HG03342 (cell line): ENCODE measurements around the gene FN1.

Experiments used
- ATAC-seq: cut with Tn5 transposase; IDR thresholded peaks from one replicate; pipeline ENCODE4 v1.9.1; 2021; ENCODE audit warnings: mild to moderate bottlenecking, moderate library complexity; ENCODE audit not compliant: unreplicated experiment

Gene FN1

DNA sequence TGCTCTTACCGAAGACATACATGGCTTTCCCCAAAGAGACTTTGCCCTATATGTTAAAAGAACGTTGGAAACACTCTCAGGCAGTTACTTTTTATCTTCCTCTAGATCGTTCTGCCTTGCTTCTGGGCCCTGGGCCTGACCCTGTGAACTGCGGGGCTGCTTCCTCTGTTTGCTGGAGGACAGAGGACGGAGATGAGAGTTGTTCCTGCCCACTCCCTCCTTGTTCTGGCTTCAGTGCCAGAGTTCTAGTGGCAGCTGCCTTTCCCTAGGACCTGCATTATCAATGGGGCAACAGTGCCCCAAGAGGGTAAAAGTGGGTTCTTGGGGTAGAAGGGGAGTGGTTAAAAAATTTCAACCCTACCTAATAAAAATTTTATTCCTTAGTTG, 6.5 kb upstream of the FN1 start:
- ATAC-seq, result no peak

DNA sequence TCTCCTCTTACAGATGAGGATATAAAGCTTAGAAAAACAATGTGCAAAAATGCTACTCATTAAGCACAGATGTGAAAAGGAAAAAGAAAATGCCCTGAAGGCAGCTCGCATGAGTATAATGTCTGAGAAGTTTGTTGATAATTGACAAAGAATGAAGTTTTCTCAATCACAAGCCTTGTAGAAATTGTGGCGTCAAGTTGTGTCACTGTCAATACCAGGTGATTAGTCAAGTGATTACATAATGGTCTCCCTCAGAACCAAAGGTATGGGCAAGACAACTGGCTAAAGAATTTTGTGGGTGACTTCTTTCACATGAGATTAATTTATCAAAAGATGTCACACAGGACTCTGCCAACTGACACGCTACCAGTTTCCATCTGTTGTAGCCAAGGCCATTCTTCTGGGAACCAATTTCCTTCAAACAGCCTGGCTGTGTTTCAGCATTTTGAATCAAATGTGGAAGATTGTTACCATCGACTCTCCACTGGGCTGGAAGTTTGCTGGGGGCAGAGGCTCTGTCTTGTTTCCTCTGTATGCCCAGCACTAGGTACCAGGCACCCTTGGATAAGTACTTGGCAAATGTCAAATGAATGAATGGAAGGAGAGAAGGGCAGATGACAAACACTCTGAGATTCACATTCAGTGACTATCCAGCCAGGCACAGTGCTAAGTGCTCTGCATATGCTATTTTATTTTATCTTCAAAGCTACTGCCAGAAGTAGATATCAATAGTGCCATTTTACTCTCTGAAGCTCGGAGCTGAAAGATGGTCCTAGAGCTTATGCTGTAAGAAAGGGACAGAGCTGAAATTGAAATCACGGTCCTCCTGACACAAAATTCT, 5.9 kb upstream of the FN1 start:
- no peak for ATAC-seq

DNA sequence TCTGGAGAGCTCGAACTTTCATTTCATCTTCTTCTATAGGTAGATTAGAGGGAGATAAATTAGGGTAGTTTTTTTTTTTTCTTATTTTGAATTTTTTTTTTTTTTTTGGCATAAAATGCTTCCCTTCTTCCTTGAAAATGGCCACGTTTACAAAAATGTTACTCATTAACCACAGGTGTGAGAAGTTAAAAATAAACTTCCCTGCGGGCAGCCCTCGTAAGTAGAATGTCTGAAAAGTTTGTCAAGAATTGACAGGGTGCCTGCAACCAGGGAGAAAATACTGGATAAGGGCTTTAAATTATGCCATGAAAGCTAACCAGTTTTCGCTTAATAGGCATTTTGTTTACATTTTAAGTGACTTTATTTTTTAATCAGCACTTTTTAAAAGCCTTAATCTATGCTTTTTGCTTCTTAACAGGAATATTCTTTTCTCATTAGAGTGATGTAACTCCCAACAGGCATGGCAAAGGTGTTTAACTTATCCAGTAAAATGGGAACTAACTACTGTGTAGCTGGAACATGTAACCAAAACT, 4.2 kb upstream of the FN1 start:
- ATAC-seq, result no peak

DNA sequence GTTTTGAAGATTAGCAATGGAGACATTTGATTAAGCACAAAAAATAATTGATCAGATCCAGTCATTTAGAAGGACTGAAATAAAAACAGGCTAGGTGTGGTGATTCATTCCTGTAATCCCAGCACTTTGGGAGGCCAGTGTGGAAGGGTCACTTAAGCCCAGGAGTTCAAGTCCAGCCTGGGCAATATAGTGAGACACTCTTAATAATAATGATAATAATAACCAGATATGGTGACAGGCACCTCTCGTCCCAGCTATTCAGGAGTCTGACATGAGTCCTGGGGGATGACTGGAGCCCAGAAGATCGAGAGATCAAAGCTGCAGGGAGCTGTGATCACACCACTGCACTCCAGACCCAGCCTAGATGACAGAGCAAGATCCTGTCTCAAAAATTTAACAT, 3.5 kb upstream of the FN1 start:
- ATAC-seq, result no peak

DNA sequence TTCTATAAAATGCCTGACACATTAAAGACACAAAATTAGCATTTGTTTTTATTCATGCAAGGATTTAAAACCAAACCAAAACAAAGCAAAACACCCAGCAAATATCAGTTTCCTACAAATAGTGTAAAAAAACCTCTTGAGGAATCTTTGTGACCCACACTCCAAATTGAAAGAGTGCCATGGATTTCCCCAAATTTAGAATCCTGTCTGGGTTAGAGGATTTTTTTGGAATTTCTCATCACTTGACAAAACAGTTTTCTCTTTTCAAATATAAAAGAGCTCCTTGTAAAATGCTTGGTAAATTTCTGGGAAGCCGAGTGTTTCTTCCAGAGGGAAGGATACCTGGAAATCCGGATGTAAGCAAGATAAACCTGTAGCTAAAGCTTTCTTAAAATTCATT, 1.7 kb upstream of the FN1 start:
- no peak for ATAC-seq

DNA sequence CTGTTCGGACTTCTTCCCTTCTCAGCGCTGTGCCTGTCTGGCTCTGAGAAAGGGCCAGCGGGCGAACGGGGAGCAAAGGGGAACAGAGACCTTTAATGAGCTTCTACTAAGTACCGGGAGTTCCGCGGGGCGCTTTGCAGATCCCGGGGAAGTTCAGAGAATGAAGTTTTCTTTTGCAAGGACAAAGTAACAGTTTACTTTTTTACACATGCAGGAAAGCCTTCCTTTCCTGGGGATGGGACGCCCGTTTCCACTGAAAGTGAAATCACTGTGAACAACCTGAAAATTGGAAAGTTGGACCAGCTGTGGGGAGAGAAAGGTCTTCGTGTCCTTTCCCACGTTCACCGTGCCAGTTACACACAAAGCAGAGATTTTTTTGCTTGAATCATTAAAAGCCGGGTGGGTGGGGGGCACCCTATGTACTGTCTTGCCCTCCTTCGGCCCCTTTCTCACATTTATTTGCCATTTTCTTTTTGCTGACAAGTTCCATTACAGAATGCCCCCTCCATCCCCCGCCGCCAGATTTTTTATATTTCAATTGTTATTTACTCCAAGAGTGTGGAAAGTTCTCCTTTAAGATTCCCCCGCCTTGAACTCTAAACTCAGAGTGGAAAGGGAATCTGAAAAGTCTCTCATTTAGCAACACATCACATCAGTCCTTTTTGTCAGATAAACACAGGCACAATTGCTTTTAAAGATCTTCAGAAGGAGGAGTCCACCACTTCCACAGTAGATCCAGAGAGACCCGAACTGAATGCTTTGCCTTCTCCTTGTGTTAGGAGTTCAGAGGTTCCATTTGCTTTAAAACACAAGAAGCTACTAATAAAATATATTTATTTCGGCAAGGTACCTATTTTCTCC, 1.1 kb upstream of the FN1 start:
- ATAC-seq, result no peak

DNA sequence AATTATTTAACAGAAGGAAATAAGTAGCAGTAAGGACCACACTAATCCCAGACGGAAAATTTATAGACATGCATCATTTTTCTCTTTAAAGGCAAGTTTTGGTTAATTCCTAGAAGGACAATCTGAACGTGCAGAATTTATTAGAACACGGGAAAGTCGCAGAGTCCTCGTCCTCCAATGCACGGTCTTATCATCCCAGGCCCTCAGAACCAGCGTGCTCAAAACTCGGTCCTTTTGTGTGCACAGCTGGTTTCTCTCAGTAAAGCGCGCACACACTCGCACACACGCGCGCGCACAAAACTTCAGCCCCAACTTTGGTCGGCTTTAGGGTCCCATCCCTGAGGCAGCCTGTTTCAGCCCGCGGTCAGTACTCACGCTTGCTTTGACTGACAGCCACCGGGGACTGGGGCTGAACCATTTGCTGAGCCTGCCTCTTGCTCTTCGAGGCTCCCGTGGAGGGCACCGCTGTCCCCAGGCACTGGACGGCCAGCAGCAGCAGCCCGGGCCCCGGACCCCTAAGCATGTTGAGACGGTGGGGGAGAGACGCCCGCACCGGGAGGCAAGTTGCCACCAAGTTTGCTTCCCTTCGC, 493 bp downstream of the FN1 start:
- peak; percentile 17 for ATAC-seq

DNA sequence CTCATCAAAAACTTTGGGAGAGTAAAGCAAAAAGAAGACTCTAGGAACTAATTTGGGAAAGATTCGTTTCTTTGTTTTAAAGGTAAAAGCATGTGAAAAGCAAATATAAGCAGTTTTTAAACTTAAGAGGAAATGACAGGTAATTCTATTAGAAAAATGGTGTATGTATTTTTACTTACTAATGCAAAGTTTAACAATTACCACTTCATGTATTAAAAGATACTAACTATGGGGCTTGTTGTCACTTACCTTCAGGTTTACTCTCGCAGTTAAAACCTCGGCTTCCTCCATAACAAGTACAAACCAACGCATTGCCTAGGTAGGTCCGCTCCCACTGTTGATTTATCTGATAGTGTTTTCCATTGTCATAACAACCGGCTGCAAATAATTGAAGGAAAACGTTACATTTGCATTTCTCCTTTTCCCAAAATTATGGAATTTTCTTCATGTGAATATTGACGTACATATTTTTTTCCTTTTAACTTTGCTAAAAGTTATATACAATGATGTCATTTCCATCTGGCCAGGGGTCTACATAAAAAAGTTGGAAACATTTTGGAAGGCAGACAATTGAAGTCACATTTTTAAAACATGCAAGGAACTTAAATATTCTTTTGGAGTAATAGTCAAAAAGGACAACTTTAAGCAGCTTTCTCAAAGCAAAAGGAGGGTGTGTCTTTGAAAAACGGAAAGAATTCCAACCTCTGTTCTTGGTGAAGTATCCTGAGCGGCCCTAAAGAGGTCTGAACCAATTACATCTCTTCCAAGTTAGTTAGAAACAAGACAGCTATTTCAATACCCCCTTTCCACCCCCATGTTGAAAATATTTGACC, 1.2 kb downstream of the FN1 start:
- ATAC-seq, result no peak

DNA sequence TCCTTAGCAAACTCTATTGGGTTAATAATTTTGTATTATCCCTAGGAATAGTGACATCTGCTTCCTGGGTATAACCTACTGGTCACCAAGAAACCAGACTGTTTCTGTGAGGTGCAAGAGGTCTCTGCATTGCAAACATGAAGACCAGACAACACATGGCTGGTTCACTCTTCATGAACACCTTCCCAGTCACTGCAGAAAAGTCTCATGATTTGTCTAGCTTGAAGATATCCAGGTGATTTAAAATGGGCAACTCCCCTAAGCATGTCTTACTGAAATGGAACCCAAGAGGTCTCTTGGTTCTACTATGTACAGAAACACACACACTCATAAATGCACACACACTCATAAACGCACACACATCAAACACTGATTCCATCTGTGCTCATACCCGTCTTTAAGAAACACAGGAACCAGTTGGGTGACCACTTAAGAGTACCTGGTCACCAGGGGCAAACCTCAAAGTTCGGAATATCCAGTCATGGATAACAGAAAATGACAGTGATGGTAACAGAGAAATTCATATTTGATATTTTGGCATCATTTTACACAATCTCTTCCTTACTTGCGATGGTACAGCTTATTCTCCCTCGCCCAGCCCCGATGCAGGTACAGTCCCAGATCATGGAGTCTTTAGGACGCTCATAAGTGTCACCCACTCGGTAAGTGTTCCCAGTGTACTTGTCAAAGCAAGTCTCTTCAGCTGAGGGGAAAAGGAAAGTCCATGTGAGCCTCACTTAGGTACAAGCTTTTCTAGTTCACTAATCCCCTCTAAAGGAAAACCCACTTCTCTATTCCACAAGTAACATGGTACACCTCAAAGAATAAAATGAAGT, 2.9 kb downstream of the FN1 start:
- ATAC-seq, result no peak

DNA sequence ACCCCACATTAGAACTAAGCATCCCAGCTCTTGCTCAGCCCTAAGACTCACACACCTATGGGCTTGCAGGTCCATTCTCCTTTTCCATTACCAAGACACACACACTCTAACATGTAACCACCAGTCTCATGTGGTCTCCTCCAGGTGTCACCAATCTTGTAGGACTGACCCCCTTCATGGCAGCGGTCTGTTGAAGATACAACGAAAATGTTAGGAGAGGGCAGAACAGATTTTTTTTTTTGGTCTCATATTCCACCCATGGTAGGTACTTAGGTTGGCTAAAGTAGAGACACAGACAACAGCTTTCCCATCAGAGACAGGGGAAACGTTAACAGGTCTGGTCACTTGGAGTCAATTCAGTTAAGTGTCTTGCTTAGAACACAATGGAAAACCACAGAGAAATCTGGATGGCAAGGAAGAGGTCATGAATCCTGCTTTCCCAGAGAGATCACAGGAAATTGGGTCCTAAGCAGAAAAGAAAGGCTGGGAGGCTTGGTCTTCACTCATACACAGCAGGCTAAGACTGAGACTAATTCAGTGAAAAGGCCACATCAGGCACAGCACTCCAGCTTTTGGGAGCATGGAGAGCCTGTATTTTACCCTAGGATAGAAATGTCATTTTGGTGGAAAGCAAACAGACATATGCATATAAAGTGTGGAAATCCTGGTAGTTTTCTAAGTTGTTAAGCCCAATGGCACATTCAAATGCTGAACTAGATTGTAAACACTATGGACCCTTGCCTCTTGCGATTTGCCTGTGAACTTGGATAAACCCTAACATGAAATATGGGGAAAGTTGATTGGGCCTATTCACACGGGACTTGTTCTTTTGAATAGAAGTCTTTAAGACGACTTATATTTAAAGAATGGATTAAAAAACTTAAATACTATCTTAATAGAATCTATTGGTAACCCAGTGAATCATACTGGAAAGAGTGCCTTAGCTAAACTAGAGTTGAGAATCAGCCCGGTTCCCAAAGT, 3.8 kb downstream of the FN1 start:
- no peak for ATAC-seq

DNA sequence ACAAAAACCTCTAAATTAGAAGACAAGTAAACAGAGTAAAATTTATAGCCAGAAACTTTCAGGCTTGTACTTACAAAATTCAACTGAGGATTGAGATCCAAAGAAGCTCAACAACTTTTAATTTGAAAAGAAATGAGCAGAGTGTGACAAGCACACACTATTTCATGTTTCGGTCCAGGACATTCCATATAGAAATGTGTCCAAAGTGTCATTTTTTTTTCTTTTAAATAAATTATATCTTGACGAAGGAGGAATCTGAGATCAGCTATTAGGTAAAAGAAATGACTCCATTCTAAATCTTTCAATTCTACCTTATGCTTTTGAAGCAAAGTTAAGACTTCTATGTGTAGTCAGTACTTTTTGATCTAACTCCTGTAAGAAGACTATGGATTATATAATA, 4.6 kb downstream of the FN1 start:
- no peak for ATAC-seq

DNA sequence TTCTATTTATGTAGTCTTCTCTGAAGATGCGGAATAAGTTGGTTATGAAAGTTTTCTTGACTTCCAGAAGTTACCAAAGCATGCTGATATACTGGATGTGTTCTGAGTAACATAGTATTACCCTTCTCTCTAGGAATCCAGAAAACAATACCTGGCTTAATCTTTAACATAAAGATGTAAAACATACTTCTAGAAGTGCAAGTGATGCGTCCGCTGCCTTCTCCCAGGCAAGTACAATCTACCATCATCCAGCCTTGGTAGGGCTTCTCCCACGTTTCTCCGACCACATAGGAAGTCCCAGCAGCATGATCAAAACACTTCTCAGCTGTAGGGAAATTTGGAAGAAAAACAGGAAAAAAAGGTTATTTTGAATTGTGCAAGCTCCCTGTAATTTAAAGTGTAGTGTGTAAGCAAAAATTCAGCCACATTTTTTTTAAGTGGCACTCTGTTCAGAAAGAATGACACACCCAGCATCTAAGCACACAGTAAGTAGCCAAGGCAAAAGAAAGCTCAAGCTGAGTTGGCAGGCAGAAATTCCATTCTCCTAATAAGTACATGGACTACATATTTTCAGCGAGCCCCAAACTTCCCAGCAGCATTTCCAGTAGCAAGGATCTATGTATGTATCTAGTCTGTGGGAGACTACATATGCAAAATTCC, 5.2 kb downstream of the FN1 start:
- ATAC-seq, result no peak

DNA sequence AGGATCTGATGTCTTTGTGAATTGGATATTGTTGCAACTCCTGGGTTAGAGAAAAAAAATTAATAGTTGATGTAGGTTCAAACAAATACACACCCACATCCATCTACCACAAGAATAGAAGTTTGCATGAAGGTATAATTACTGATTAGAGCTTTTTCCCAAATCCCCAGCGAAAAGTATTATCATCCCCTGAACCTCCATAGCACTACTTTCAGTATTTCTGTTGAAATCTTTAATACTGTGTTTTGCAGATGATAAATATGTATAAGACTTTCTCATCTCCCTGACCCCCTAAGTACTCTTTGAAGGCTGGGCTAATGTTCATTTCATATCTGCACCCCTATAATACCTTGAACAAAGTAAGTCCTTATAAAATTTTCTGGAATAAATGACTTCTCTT, 6.4 kb downstream of the FN1 start:
- no peak for ATAC-seq

DNA sequence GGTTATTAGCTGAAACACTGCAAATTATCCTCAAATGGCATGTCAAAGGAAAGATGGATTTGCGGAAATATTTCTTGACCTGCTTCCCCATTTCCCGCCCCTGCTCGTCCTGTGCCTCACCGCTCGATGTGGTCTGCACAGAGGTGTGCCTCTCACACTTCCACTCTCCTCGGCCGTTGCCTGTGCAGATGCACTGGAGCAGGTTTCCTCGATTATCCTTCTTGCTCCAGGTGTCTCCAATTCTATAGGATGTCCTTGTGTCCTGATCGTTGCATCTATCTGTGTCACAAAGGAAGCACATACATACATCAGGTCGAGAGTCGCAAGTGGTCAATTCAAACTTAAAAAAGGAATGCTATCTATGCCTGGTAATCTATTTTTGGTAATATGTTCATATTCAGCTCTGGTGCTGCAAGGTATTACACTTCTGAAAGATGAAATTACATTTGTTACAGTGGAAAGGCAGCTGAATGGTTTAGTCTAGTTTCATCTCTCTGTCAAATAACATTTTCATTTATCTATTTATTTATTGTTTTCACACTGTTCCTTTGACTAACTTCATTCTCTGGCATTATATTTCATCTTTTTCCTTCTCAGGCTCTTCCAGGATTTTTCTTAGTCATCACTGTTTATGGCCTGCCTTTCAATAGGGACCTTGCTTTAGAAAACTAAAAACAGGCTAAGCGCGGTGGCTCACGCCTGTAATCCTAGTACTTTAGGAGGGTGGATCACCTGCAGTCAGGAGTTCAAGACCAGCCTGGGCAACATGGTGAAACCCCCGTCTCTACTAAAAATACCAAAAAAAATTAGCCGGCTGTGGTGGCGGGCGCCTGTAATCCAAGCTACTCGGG, 7.6 kb downstream of the FN1 start:
- no peak for ATAC-seq

DNA sequence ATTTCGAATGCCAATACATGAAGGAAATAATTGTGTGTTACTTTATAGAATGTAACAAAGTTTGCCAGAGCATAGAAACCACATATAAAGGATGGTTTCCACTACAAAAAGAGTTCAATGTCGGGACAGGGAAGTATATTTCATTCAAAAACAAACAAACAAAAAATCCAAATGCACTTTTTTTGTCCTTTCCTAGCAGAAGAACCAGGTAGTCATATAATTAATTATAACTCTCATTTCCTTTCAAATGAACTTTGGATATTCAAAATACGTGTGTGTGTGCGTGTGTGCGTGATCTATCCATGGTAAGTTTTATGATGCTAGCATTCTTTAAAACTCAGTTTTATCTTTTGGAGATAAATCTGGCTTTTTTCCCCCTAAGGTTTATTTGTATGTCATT, 8.3 kb downstream of the FN1 start:
- no peak for ATAC-seq

DNA sequence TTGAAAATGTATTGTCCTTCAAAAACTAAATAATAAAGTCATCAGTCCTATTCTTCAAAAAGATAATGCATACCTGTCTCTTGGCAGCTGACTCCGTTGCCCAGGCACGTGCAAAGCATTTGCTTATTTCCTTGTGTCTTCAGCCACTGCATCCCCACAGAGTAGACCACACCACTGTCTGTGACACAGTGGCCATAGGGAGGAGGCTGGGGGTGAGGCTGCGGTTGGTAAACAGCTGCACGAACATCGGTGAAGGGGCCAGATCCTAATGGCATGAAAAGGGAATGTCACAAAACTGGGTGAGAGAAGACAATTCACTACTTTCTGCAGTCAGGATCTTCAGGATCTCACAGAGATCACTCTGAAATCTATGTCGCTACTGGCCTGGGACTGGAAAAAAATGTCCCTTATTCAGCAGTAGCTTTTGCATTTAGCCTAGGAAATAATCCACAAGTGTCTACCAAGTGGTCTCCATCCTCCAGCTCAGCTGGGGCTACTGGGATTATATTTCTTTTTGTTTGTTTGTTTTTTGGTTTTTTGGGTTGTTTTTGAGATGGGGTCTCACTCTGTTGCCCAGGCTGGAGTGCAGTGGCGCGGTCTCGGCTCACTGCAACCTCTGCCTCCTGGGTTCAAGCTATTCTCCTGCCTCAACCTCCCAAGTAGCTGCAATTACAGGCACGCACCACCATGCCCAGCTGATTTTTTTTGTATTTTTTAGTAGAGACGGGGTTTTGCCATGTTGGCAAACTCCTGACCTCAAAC, 10.7 kb downstream of the FN1 start:
- ATAC-seq, result no peak
